GM12878 (cell line): ENCODE results near the gene KAZN. TPM values are rescaled to one million over a fixed set of nuclear protein-coding genes. Genes with fewer than 3 reads are reported as not detected.

Source experiments
- ATAC-seq: fragments of 200-7000 bp; cut with Tn5 transposase; 3 replicates; pipeline ENCODE4 v1.9.1; 2020; ENCODE audit warnings: mild to moderate bottlenecking, moderate library complexity
- BruUV-seq: library from RNA; stranded (reverse); fragments of 400-500 nt; replicated peaks from 2 replicates; lab custom pipeline; 2021; lab: Mats Ljungman, UMichigan
- CTCF ChIA-PET: fragments of 300-600 bp; sonication (Branson Sonifier 250); formaldehyde crosslinking; extraction: SDS; loops from one replicate; lab custom pipeline; 2021; ENCODE audit warnings: inconsistent platforms; lab: Yijun Ruan, JAX
- POLR2A ChIA-PET: fragments of 350-600 bp; formaldehyde crosslinking; extraction: SDS; loops from one replicate; lab custom pipeline; 2021; ENCODE audit warnings: inconsistent platforms; lab: Charles Lee
- RAD21 ChIA-PET: fragments of 300-600 bp; sonication (Branson Sonifier 250); formaldehyde crosslinking; loops from one replicate; lab custom pipeline; 2023; ENCODE audit warnings: antibody characterized with exemption; ENCODE audit not compliant: unreplicated experiment; lab: Charles Lee
- SMC1A ChIA-PET: fragments of 300-600 bp; sonication (Branson Sonifier 250); formaldehyde crosslinking; loops from one replicate; lab custom pipeline; 2023; ENCODE audit not compliant: unreplicated experiment, uncharacterized antibody; lab: Charles Lee
- DNase-seq: peaks from one replicate; pipeline ENCODE4 v3.0.0-alpha.2; 2011; ENCODE audit warnings: low read depth, low spot score
- FAIRE-seq: peaks from 3 replicates; lab custom pipeline; 2011; peaks lifted over from hg19 to GRCh38; lab: Jason Lieb, UNC
- H2AFZ ChIP-seq: 2 replicates; pipeline ENCODE4 v1.6.0; 2011; ENCODE audit warnings: low read depth, low read length, control low read depth; ENCODE audit not compliant: control insufficient read depth
- H3K27ac ChIP-seq: 2 replicates; pipeline ENCODE4 v1.5.1; 2011; ENCODE audit warnings: control low read depth; ENCODE audit not compliant: control insufficient read depth, insufficient read depth
- H3K27me3 ChIP-seq, 2 experiments: replicated peaks in 1 of 2; 2 replicates each; pipeline versions ENCODE4 v1.6.0 to v1.6.1; 2011; ENCODE audit warnings: low read length in 1 of 2; ENCODE audit not compliant: control insufficient read depth in 2 of 2, insufficient read depth in 2 of 2
- H3K36me3 ChIP-seq, 2 experiments: 2 replicates each; pipeline ENCODE4 v1.5.1; 2011; ENCODE audit warnings: low read length in 1 of 2; ENCODE audit not compliant: control insufficient read depth in 2 of 2, insufficient read depth in 2 of 2
- H3K4me1 ChIP-seq: 2 replicates; pipeline ENCODE4 v1.6.1; 2011; ENCODE audit warnings: mild to moderate bottlenecking, low read length, moderate library complexity, mixed read lengths; ENCODE audit not compliant: control insufficient read depth, insufficient read depth
- H3K4me2 ChIP-seq: 2 replicates; pipeline ENCODE4 v1.6.0; 2011; ENCODE audit warnings: control low read depth; ENCODE audit not compliant: control insufficient read depth, insufficient read depth
- H3K4me3 ChIP-seq: fragments of 200-600 bp; sonication (generic); 2 replicates; pipeline ENCODE4 v1.5.1; 2016
- H3K79me2 ChIP-seq: 2 replicates; pipeline ENCODE4 v1.6.0; 2011; ENCODE audit warnings: low read length; ENCODE audit not compliant: control insufficient read depth, insufficient read depth
- H3K9ac ChIP-seq: 2 replicates; pipeline ENCODE4 v1.8.0; 2011; ENCODE audit warnings: low read length, control low read depth, mixed read lengths; ENCODE audit not compliant: control insufficient read depth, insufficient read depth
- H3K9me3 ChIP-seq: replicated peaks from 3 replicates; pipeline ENCODE4 v1.5.1; 2011; ENCODE audit warnings: mild to moderate bottlenecking, low read length; ENCODE audit not compliant: control insufficient read depth, insufficient read depth
- H4K20me1 ChIP-seq: 2 replicates; pipeline ENCODE4 v1.6.0; 2011; ENCODE audit not compliant: control insufficient read depth, insufficient read depth
- KLF5 ChIP-seq: fragments of 450-650 bp; IDR thresholded peaks from 2 replicates; pipeline ENCODE4 v1.6.1; 2014; ENCODE audit warnings: mild to moderate bottlenecking; ENCODE audit not compliant: partially characterized antibody
- SPI1 ChIP-seq: IDR thresholded peaks from 2 replicates; pipeline ENCODE4 v1.6.1; 2011; ENCODE audit warnings: low read depth, mild to moderate bottlenecking, low read length, moderate library complexity, borderline replicate concordance; ENCODE audit not compliant: insufficient read depth
- TCF12 ChIP-seq: IDR thresholded peaks from 2 replicates; pipeline ENCODE4 v1.6.1; 2011; ENCODE audit warnings: low read depth, mild to moderate bottlenecking, low read length
- WGBS: methylation state at CpG from one replicate; pipeline ENCODE4 v1.1.6; 2016; ENCODE audit warnings: low lambda C conversion rate; ENCODE audit not compliant: insufficient replicate concordance, insufficient coverage; ENCODE audit errors: missing lambda C conversion rate; 5-methylcytosine and 5-hydroxymethylcytosine counted together
- in situ Hi-C: fragments of 300-500 bp; cut with MboI; formaldehyde crosslinking; loops from 9 replicates; pipeline ENCODE4 v1.14.3; 2018; ENCODE audit warnings: mixed read lengths
- intact Hi-C: fragments of 100-400 bp; cut with micrococcal nuclease; formaldehyde crosslinking; loops from one replicate; pipeline ENCODE4 v1.14.2; 2022; ENCODE audit not compliant: unreplicated experiment
- polyA plus RNA-seq, 11 experiments: library from polyadenylated mRNA; depleted of rRNA in 4 of 11; unstranded in 6 of 11; stranded (reverse) in 5 of 11; fragments of >200 nt; fragmentation: Nextera tagmentation in 4 of 11; fragmentation: Illumina TruSeq in 1 of 11; extraction: Ambion mirVana in 4 of 11; extraction: Trizol in 1 of 11; gene quantifications; 1 replicate in 1 of 11; 2 replicates in 10 of 11; pipeline versions ENCODE4 v1.2.1 to v1.2.3, GENCODE V29; 2011 to 2016; ENCODE audit warnings: inconsistent platforms in 2 of 11, missing spikeins in 2 of 11, low read depth in 1 of 11
- total RNA-seq, 4 experiments: library from RNA; depleted of rRNA in 3 of 4; stranded (reverse); fragments of >200 nt in 3 of 4; fragmentation: Illumina TruSeq in 1 of 4; extraction: Trizol in 1 of 4; gene quantifications; 2 replicates each; pipeline versions ENCODE4 v1.2.1 to v1.2.3, GENCODE V29; 2013 to 2021
- TF ChIP-seq, protein P1 (sequence below): IDR thresholded peaks from 2 replicates; pipeline ENCODE4 v1.6.1; 2012; ENCODE audit warnings: improper control_type of control experiment, low read depth, low read length; ENCODE audit not compliant: insufficient replicate concordance
- TF ChIP-seq, protein P2 (sequence below): IDR thresholded peaks from 2 replicates; pipeline ENCODE4 v1.6.1; 2011; ENCODE audit warnings: mild to moderate bottlenecking, low read depth, low read length, moderate library complexity; ENCODE audit not compliant: insufficient replicate concordance

Gene KAZN
- total and polyA plus RNA-seq, 10 of the 15 experiments (the other 5 are each of a cell fraction or from before 2014, with no cell fraction given) = 0.72 to 4.0 (median 1.2) TPM

DNA sequence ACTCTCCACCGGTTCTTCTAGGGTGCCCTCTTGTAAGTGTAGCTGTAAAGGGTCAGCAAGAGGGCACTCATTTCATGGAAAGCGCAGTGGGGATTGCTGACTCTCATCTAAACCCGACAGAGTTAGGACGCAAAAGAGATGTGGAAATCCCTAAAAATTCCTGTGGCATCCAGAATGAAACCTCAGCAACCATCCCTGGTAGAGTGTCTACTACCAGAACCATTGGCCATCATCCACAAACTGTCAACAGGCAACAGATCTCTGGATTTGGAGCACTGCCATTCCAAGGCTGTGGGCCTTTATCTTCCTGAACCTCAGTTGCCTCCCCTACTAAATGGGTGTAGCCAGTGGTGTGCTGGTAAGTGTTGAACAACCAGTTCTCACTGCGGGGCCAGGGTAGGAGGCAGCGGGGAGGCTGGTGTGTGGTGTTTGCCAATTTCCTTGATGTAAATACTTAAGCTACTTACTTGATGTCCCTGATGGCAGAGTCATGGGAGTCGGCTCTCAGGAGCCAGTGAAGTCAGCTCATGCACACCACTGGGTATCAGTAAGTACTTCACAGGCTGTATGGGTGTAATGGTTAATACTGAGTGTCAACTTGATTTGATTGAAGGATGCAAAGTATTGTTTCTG is 195.8 kb downstream of the KAZN start (continued):
- TF ChIP-seq, protein P1, sequence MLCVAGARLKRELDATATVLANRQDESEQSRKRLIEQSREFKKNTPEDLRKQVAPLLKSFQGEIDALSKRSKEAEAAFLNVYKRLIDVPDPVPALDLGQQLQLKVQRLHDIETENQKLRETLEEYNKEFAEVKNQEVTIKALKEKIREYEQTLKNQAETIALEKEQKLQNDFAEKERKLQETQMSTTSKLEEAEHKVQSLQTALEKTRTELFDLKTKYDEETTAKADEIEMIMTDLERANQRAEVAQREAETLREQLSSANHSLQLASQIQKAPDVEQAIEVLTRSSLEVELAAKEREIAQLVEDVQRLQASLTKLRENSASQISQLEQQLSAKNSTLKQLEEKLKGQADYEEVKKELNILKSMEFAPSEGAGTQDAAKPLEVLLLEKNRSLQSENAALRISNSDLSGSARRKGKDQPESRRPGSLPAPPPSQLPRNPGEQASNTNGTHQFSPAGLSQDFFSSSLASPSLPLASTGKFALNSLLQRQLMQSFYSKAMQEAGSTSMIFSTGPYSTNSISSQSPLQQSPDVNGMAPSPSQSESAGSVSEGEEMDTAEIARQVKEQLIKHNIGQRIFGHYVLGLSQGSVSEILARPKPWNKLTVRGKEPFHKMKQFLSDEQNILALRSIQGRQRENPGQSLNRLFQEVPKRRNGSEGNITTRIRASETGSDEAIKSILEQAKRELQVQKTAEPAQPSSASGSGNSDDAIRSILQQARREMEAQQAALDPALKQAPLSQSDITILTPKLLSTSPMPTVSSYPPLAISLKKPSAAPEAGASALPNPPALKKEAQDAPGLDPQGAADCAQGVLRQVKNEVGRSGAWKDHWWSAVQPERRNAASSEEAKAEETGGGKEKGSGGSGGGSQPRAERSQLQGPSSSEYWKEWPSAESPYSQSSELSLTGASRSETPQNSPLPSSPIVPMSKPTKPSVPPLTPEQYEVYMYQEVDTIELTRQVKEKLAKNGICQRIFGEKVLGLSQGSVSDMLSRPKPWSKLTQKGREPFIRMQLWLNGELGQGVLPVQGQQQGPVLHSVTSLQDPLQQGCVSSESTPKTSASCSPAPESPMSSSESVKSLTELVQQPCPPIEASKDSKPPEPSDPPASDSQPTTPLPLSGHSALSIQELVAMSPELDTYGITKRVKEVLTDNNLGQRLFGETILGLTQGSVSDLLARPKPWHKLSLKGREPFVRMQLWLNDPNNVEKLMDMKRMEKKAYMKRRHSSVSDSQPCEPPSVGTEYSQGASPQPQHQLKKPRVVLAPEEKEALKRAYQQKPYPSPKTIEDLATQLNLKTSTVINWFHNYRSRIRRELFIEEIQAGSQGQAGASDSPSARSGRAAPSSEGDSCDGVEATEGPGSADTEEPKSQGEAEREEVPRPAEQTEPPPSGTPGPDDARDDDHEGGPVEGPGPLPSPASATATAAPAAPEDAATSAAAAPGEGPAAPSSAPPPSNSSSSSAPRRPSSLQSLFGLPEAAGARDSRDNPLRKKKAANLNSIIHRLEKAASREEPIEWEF = no peak

DNA sequence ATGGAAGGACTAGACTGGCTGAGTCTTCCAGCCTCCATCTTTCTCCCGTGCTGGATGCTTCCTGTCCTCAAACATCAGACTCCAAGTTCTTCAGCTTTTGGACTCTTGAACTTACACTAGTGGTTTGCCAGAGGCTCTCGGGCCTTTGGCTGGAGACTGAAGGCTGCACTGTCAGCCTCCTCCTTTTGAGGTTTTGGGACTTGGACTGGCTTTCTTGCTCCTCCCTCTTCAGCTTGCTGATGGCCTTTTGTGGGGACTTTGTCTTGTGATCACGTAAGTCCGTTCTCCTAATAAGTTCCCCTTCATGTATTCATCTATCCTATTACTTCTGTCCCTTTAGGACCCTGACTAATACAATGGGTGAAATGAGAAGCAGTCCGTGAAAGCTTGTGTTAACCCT is 196.4 kb downstream of the KAZN start:
- Histone ChIP-seq H4K20me1 (no peaks in the 10 kb centered on the region), H3K4me1 (no peaks in the 10 kb centered on the region), H3K36me3 (no peaks in the 10 kb centered on the region), H3K9ac (no peak overlapping the region), H3K4me2 (no peak overlapping the region), H2AFZ (no peak overlapping the region), H3K79me2 (no peaks in the 10 kb centered on the region), H3K27ac (no peak overlapping the region), H3K4me3 (no peak overlapping the region), H3K9me3 (no peaks in the 10 kb centered on the region), H3K27me3 (no peaks in the 10 kb centered on the region; a peak in 2 of 4 replicates)
- DNase-seq (no peak), FAIRE-seq (no peak), ATAC-seq (no peak)
- POLR2A ChIA-PET = no interaction called here
- CTCF ChIA-PET = no interaction called here
- BruUV-seq = no TSS peak
- intact Hi-C loops (no loop called here), in situ Hi-C loops (no loop called here)
- RAD21 ChIA-PET = no interaction called here
- SMC1A ChIA-PET = no interaction called here
- no peak for TF ChIP-seq TCF12
- TF ChIP-seq, protein P2, sequence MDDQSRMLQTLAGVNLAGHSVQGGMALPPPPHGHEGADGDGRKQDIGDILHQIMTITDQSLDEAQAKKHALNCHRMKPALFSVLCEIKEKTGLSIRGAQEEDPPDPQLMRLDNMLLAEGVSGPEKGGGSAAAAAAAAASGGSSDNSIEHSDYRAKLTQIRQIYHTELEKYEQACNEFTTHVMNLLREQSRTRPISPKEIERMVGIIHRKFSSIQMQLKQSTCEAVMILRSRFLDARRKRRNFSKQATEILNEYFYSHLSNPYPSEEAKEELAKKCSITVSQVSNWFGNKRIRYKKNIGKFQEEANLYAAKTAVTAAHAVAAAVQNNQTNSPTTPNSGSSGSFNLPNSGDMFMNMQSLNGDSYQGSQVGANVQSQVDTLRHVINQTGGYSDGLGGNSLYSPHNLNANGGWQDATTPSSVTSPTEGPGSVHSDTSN = no peak
- no peak for TF ChIP-seq KLF5
- no peak for TF ChIP-seq SPI1
- 37% methylated on average over 5 of the region's 5 CpGs for WGBS
